Psoas muscle (tissue), 8 donors: ENCODE measurements around the gene SINHCAF. TPM values are rescaled to one million over a fixed set of nuclear protein-coding genes. Genes with fewer than 3 reads are reported as not detected.
A peak's percentile ranks its signal among the peaks of the same experiment; 100 is the strongest.
"Not testable (repeated sequence)": the region's sequence is repeated elsewhere in the genome, so short reads cannot be mapped to it uniquely, and the experiment has no call there.

Source experiments
- ATAC-seq, 4 donors: fragments of 200-7000 bp; cut with Tn5 transposase; one replicate each; pipeline ENCODE4 v1.9.1; 2020; ENCODE audit warnings: moderate library complexity in 3 of 4, mild to moderate bottlenecking in 2 of 4
- DNase-seq, 2 donors: peaks; one replicate each; pipeline ENCODE4 v3.0.0-alpha.2; 2020
- H3K27ac ChIP-seq: fragments of 200-600 bp; one replicate; pipeline ENCODE4 v1.8.0; 2022
- H3K27me3 ChIP-seq, 3 donors: fragments of 200-600 bp in 1 of 3; one replicate each; pipeline versions ENCODE4 v1.6.1 to v1.8.0; 2013 to 2022; ENCODE audit warnings: low read length in 2 of 3, mild to moderate bottlenecking in 2 of 3, moderate library complexity in 1 of 3; ENCODE audit not compliant: insufficient read depth in 3 of 3
- H3K36me3 ChIP-seq, 2 donors: fragments of 200-600 bp in 1 of 2; one replicate each; pipeline versions ENCODE4 v1.6.1 to v1.8.0; 2013 to 2022; ENCODE audit warnings: low read depth in 1 of 2, mild to moderate bottlenecking in 1 of 2, moderate library complexity in 1 of 2; ENCODE audit not compliant: insufficient read depth in 1 of 2
- H3K4me1 ChIP-seq: fragments of 200-600 bp; one replicate; pipeline ENCODE4 v1.8.0; 2022
- H3K4me3 ChIP-seq: fragments of 200-600 bp; one replicate; pipeline ENCODE4 v1.8.0; 2022; ENCODE audit warnings: mild to moderate bottlenecking
- H3K9me3 ChIP-seq: fragments of 200-600 bp; one replicate; pipeline ENCODE4 v1.8.0; 2022
- CTCF ChIP-seq: fragments of 200-600 bp; IDR thresholded peaks from one replicate; pipeline ENCODE4 v1.8.0; 2022; ENCODE audit warnings: antibody characterized with exemption
- WGBS, 3 donors: extraction: QIAGEN DNeasy Blood & Tissue Kit; methylation state at CpG; one replicate each; pipeline versions ENCODE4 v1.1.6 to v1.1.7; 2013; 5-methylcytosine and 5-hydroxymethylcytosine counted together
- intact Hi-C, 2 donors: fragments of 100-400 bp; cut with DNase I; formaldehyde crosslinking; loops; one replicate each; pipeline versions ENCODE4 v1.11.0 to v1.14.2; 2022
- polyA plus RNA-seq, 3 donors: library from polyadenylated mRNA; stranded (reverse); fragments of 200-250 nt; gene quantifications; one replicate each; pipeline ENCODE4 v1.2.3, GENCODE V29; 2013
- total RNA-seq, 4 donors: library from RNA; stranded (reverse); fragmentation: NEBNext Ultra II Directional in 2 of 4; extraction: Animal tissue kit (Norgen Biotek cat#: 25700) in 2 of 4; gene quantifications; one replicate each; pipeline versions ENCODE4 v1.2.1 to v1.2.4, GENCODE V29; 2021 to 2023
- donor health status: healthy with polysubstance abuse.
- donor health status: DM: no; HTN: no; CAD: no; lungs with moderate emphysema.
- donor health status: Bipolar disorder and iron deficiency.
- donor health status: healthy.
- donor health status: DM: yes; HTN: yes; CAD: no.
- donor health status: DM: no; HTN: no; CAD: no.
- donor health status: DM: no; HTN: no; CAD: no.
- donor health status: DM: yes; HTN: yes; CAD: no.

SINHCAF gene
- total and polyA plus RNA-seq, 7 donors = 1.3 to 7.7 (median 2.9) TPM

- peak; percentile 44 to 64 for DNase-seq
- peak; percentile 63 for TF ChIP-seq CTCF
- intact Hi-C loops = loop anchor here in 1 of 2 donors (5.0 kb wide), 1 partner anchor 122 kb away; no protein-coding TSS in a partner anchor
- peak; percentile 62 to 79 (median 71) for ATAC-seq
- Histone ChIP-seq H3K4me1 (no peaks in the 10 kb centered on the region), H3K4me3 (no peak overlapping the region), H3K27me3 (no peaks in the 10 kb centered on the region), H3K27ac (no peak overlapping the region), H3K36me3 (no peaks in the 10 kb centered on the region), H3K9me3 (no peaks in the 10 kb centered on the region)
- 15 to 19% (median 17%) methylated on average over 11 of the region's 11 CpGs for WGBS, 3 donors
Measured at GRCh38 chr12:31238764-31239387, 87.1 kb downstream of the SINHCAF start.

- not testable (repeated sequence) for ATAC-seq, H3K9me3 ChIP-seq, H3K4me3 ChIP-seq, DNase-seq, H3K36me3 ChIP-seq, H3K27me3 ChIP-seq, H3K4me1 ChIP-seq, H3K27ac ChIP-seq
- WGBS, 3 donors = 51 to 67% (median 54%) methylated on average over 10 of the region's 10 CpGs
- intact Hi-C loops = loop anchor here in 1 of 2 donors (5.0 kb wide), 1 partner anchor 121 kb away; no protein-coding TSS in a partner anchor
Measured at GRCh38 chr12:31238333-31238732, 87.6 kb downstream of the SINHCAF start.

GRCh38 chr12:31236998-31237637 is 88.8 kb downstream of the SINHCAF start:
- Histone ChIP-seq H3K9me3 (no peaks in the 10 kb centered on the region), H3K36me3 (no peaks in the 10 kb centered on the region), H3K4me3 (no peak overlapping the region), H3K27ac (no peak overlapping the region), H3K27me3 (no peaks in the 10 kb centered on the region), H3K4me1 (no peaks in the 10 kb centered on the region)
- WGBS, 3 donors = 76 to 86% (median 78%) methylated on average over 11 of the region's 11 CpGs
- DNase-seq (no peak), ATAC-seq (no peak)
- intact Hi-C loops = loop anchor here in 1 of 2 donors (2.0 to 5.0 kb wide), 2 partner anchors 120 to 390 kb away; no protein-coding TSS in a partner anchor
- TF ChIP-seq CTCF = no peak

GRCh38 chr12:31235868-31236395 is 90.0 kb downstream of the SINHCAF start:
- Histone ChIP-seq H3K36me3 (no peaks in the 10 kb centered on the region), H3K9me3 (no peaks in the 10 kb centered on the region), H3K4me3 (no peak overlapping the region), H3K4me1 (no peaks in the 10 kb centered on the region), H3K27ac (no peak overlapping the region), H3K27me3 (no peaks in the 10 kb centered on the region)
- WGBS, 3 donors = 71 to 72% (median 72%) methylated on average over 9 of the region's 9 CpGs
- intact Hi-C loops = loop anchor here in 1 of 2 donors (2.0 to 5.0 kb wide), 2 partner anchors 119 to 389 kb away; no protein-coding TSS in a partner anchor
- no peak for ATAC-seq
- TF ChIP-seq CTCF = no peak
- no peak for DNase-seq
